SU-DHL-6 (cell line): ENCODE results near the gene S100P.

Experiments used
- H2AFZ ChIP-seq: fragments of 200-600 bp; sonication (generic); 2 replicates; pipeline ENCODE4 v1.6.1; 2014; ENCODE audit warnings: low read depth, mild to moderate bottlenecking, moderate library complexity, mixed read lengths, antibody characterized with exemption, low read length; ENCODE audit not compliant: severe bottlenecking
- H3F3A ChIP-seq: fragments of 200-600 bp; shearing (Covaris generic); 2 replicates; pipeline ENCODE4 v1.6.0; 2016; ENCODE audit warnings: antibody characterized with exemption, mild to moderate bottlenecking; ENCODE audit not compliant: insufficient read depth
- H3K27ac ChIP-seq: fragments of 200-600 bp; sonication (generic); 2 replicates; pipeline ENCODE4 v1.5.1; 2016; ENCODE audit warnings: low read depth, mild to moderate bottlenecking, low read length, moderate library complexity, mixed read lengths
- H3K27me3 ChIP-seq: fragments of 200-600 bp; sonication (generic), shearing (Covaris generic); 2 replicates; pipeline ENCODE4 v1.6.0; 2014; ENCODE audit warnings: mild to moderate bottlenecking, low read length
- H3K36me3 ChIP-seq: fragments of 200-600 bp; sonication (generic); 2 replicates; pipeline ENCODE4 v1.6.1; 2014; ENCODE audit warnings: mild to moderate bottlenecking, low read length, mixed read lengths
- H3K4me2 ChIP-seq: fragments of 300-600, 200-600 bp; shearing (Covaris generic), sonication (generic); 2 replicates; pipeline ENCODE4 v1.6.0; 2014; ENCODE audit warnings: low read length, low read depth, mild to moderate bottlenecking; ENCODE audit not compliant: poor library complexity, severe bottlenecking
- H3K4me3 ChIP-seq: fragments of 200-600 bp; sonication (generic); 2 replicates; pipeline ENCODE4 v1.5.1; 2014; ENCODE audit warnings: antibody characterized with exemption, low read length, mild to moderate bottlenecking, mixed read lengths; ENCODE audit not compliant: insufficient read depth, poor library complexity, severe bottlenecking
- H3K79me2 ChIP-seq: fragments of 200-600 bp; sonication (generic); 2 replicates; pipeline ENCODE4 v1.6.1; 2014; ENCODE audit warnings: mild to moderate bottlenecking, low read length, moderate library complexity; ENCODE audit not compliant: insufficient read depth
- H3K9ac ChIP-seq: fragments of 200-600 bp; sonication (generic); 2 replicates; pipeline ENCODE4 v1.7.0; 2014; ENCODE audit warnings: mild to moderate bottlenecking, low read length
- H3K9me2 ChIP-seq: fragments of 200-600 bp; sonication (generic); replicated peaks from 2 replicates; pipeline ENCODE4 v1.6.1; 2014; ENCODE audit warnings: low read length; ENCODE audit not compliant: insufficient read depth
- H3K9me3 ChIP-seq: fragments of 200-600 bp; sonication (generic); 2 replicates; pipeline ENCODE4 v1.6.1; 2014; ENCODE audit warnings: low read length, mixed read lengths; ENCODE audit not compliant: insufficient read depth
- H4K20me1 ChIP-seq: fragments of 200-600 bp; sonication (generic); 2 replicates; pipeline ENCODE4 v1.6.1; 2014; ENCODE audit warnings: low read depth, mild to moderate bottlenecking, antibody characterized with exemption, low read length, moderate library complexity, mixed read lengths
- EZH2phosphoT487 ChIP-seq: fragments of 200-600 bp; sonication (generic), shearing (Covaris generic); conservative IDR thresholded peaks from 2 replicates; pipeline ENCODE4 v1.6.1; 2018; ENCODE audit warnings: mild to moderate bottlenecking, antibody characterized with exemption, low read length, moderate library complexity, mixed read lengths
- TF ChIP-seq, protein P1 (sequence below): fragments of 200-600 bp; sonication (generic); IDR thresholded peaks from one replicate; pipeline ENCODE4 v1.5.1; 2017; ENCODE audit warnings: antibody characterized with exemption, mild to moderate bottlenecking, low read length, moderate library complexity; ENCODE audit not compliant: insufficient read depth, poor library complexity, severe bottlenecking

S100P gene

GRCh38 chr4:6692806-6693205, 872 bp upstream of the S100P start:
- no peaks in the 10 kb centered on the region for H3K9me2 ChIP-seq
- no peaks in the 10 kb centered on the region for H3K79me2 ChIP-seq
- no peaks in the 10 kb centered on the region for H3K36me3 ChIP-seq
- H3K9ac ChIP-seq = no peak overlapping the region
- no peak overlapping the region for H3K4me3 ChIP-seq
- no peak overlapping the region for H3K4me2 ChIP-seq
- H3K27me3 ChIP-seq = no peaks in the 10 kb centered on the region
- no peak for TF ChIP-seq EZH2phosphoT487
- TF ChIP-seq, protein P1, sequence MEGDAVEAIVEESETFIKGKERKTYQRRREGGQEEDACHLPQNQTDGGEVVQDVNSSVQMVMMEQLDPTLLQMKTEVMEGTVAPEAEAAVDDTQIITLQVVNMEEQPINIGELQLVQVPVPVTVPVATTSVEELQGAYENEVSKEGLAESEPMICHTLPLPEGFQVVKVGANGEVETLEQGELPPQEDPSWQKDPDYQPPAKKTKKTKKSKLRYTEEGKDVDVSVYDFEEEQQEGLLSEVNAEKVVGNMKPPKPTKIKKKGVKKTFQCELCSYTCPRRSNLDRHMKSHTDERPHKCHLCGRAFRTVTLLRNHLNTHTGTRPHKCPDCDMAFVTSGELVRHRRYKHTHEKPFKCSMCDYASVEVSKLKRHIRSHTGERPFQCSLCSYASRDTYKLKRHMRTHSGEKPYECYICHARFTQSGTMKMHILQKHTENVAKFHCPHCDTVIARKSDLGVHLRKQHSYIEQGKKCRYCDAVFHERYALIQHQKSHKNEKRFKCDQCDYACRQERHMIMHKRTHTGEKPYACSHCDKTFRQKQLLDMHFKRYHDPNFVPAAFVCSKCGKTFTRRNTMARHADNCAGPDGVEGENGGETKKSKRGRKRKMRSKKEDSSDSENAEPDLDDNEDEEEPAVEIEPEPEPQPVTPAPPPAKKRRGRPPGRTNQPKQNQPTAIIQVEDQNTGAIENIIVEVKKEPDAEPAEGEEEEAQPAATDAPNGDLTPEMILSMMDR = no peak
- no peaks in the 10 kb centered on the region for H3K9me3 ChIP-seq
- H4K20me1 ChIP-seq = no peaks in the 10 kb centered on the region
- no peak overlapping the region for H3K27ac ChIP-seq
- H3F3A ChIP-seq = no peaks in the 10 kb centered on the region
- H2AFZ ChIP-seq = no peak overlapping the region

DNA sequence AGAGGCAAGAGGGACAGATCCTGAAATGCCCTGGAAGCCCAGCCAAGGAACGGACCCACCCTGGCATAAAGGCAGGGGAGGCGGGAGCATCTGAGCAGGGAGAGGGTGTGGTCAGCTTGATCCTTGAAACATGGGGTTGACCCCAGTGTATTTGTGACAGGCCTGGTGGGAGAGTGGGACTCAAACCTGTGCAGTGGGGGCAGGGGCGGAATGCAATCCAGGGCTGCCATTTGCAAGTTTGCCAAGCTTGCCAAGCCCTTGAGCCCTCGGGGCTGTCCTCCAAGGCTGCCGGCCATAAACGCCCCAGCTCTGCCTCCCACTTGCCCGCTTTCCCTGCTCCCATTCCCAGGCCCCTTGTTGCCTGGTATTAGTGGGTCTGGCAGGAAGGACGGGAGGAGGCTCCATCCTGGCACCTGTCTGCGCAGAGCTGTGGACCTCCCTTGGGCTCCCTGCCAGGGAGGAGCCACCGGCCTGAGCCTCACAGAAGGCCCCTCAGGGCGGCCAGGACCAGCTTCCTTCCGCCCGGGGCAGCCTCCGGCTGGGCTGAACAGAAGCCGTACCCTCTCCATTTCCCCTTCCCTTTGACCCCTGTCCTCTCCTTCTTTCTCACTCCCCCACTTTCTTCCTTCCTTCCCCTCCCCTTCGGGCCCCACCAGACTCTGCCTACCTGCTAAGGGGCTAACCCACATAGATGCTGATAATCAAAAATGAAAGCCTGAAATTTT, 661 bp downstream of the S100P start:
- Histone ChIP-seq H3F3A (no peaks in the 10 kb centered on the region), H3K79me2 (no peaks in the 10 kb centered on the region), H2AFZ (no peak overlapping the region), H3K27me3 (no peaks in the 10 kb centered on the region), H3K36me3 (no peaks in the 10 kb centered on the region), H3K9me2 (no peaks in the 10 kb centered on the region), H3K4me2 (no peak overlapping the region), H3K9ac (no peak overlapping the region), H3K27ac (no peak overlapping the region), H4K20me1 (no peaks in the 10 kb centered on the region), H3K9me3 (no peaks in the 10 kb centered on the region), H3K4me3 (no peak overlapping the region)
- TF ChIP-seq, protein P1 = no peak
- no peak for TF ChIP-seq EZH2phosphoT487

GRCh38 chr4:6695660-6696610, 2.3 kb downstream of the S100P start:
- no peaks in the 10 kb centered on the region for H3F3A ChIP-seq
- H3K9ac ChIP-seq = no peak overlapping the region
- TF ChIP-seq, protein P1 = no peak
- no peak for TF ChIP-seq EZH2phosphoT487
- H3K9me3 ChIP-seq = no peaks in the 10 kb centered on the region
- H3K79me2 ChIP-seq = no peaks in the 10 kb centered on the region
- no peaks in the 10 kb centered on the region for H4K20me1 ChIP-seq
- H3K4me3 ChIP-seq = no peak overlapping the region
- no peak overlapping the region for H3K4me2 ChIP-seq
- no peaks in the 10 kb centered on the region for H3K36me3 ChIP-seq
- no peaks in the 10 kb centered on the region for H3K27me3 ChIP-seq
- no peak overlapping the region for H3K27ac ChIP-seq
- H3K9me2 ChIP-seq = no peaks in the 10 kb centered on the region
- H2AFZ ChIP-seq = no peak overlapping the region
